ENCODE results near the gene GRID1.

- TF ChIP-seq EZH2 (IDR thresholded peaks at IDR 0.05; ENCODE audit: low read depth), result no peak
- no peak for TF ChIP-seq CTCF (conservative IDR thresholded peaks at IDR 0.05)
These were observed 310.7 kb downstream of the GRID1 start for GRCh38 chr10:86055928-86056327.
